PC-9 (cell line): ENCODE data around the gene OR2T10. TPM values are rescaled to one million over a fixed set of nuclear protein-coding genes. Genes with fewer than 3 reads are reported as not detected.

Experiments
- BruUV-seq: library from RNA; stranded (reverse); fragments of 400-500 nt; replicated peaks from 2 replicates; lab custom pipeline; 2021; lab: Mats Ljungman, UMichigan
- CTCF ChIA-PET: fragments of 300-600 bp; sonication (Branson Sonifier 250); formaldehyde crosslinking; loops from one replicate; lab custom pipeline; 2022; ENCODE audit warnings: antibody characterized with exemption; lab: Charles Lee
- POLR2A ChIA-PET: fragments of 300-600 bp; sonication (Branson Sonifier 250); formaldehyde crosslinking; loops from one replicate; lab custom pipeline; 2022; ENCODE audit warnings: antibody characterized with exemption; ENCODE audit not compliant: unreplicated experiment; lab: Charles Lee
- DNase-seq, 2 experiments: peaks; one replicate each; pipeline versions ENCODE4 v3.0.0 to v3.0.0-alpha.2; 2015 to 2022; ENCODE audit warnings: mixed read lengths in 1 of 2
- H2AFZ ChIP-seq: fragments of 200-600 bp; sonication (generic); 2 replicates; pipeline ENCODE4 v1.8.1; 2017; ENCODE audit warnings: antibody characterized with exemption
- H3F3A ChIP-seq: fragments of 200-600 bp; sonication (generic); 2 replicates; pipeline ENCODE4 v1.8.1; 2017; ENCODE audit warnings: antibody characterized with exemption, mild to moderate bottlenecking, low read depth; ENCODE audit not compliant: insufficient read depth
- H3K27ac ChIP-seq: fragments of 200-600 bp; sonication (generic); 2 replicates; pipeline ENCODE4 v1.6.1; 2016; ENCODE audit warnings: mixed run types
- H3K27me3 ChIP-seq: fragments of 200-600 bp; sonication (generic); 2 replicates; pipeline ENCODE4 v1.6.1; 2016; ENCODE audit warnings: low read depth, mixed run types; ENCODE audit not compliant: insufficient read depth
- H3K36me3 ChIP-seq: fragments of 200-600 bp; sonication (generic); 2 replicates; pipeline ENCODE4 v1.6.1; 2016; ENCODE audit warnings: low read depth, mixed run types
- H3K4me1 ChIP-seq: fragments of 200-600 bp; sonication (generic); replicated peaks from 2 replicates; pipeline ENCODE4 v1.6.1; 2016; ENCODE audit warnings: mixed run types; ENCODE audit not compliant: insufficient read depth
- H3K4me2 ChIP-seq: fragments of 200-600 bp; sonication (generic); 2 replicates; pipeline ENCODE4 v1.6.1; 2017; ENCODE audit warnings: mixed run types
- H3K4me3 ChIP-seq: fragments of 200-600 bp; sonication (generic); 2 replicates; pipeline ENCODE4 v1.6.1; 2016; ENCODE audit warnings: mixed run types
- H3K79me2 ChIP-seq: fragments of 200-600 bp; sonication (generic); 2 replicates; pipeline ENCODE4 v1.6.1; 2017; ENCODE audit warnings: low read depth, mixed run types
- H3K9me2 ChIP-seq: fragments of 200-600 bp; sonication (generic); 2 replicates; pipeline ENCODE4 v1.8.1; 2017; ENCODE audit warnings: mild to moderate bottlenecking; ENCODE audit not compliant: insufficient read depth
- H3K9me3 ChIP-seq: fragments of 200-600 bp; sonication (generic); 2 replicates; pipeline ENCODE4 v1.8.1; 2016; ENCODE audit warnings: low read depth; ENCODE audit not compliant: insufficient read depth
- H4K20me1 ChIP-seq: fragments of 200-600 bp; sonication (generic); 2 replicates; pipeline ENCODE4 v1.8.1; 2017; ENCODE audit not compliant: insufficient read depth
- CTCF ChIP-seq: fragments of 200-600 bp; sonication (generic); conservative IDR thresholded peaks from 2 replicates; pipeline ENCODE4 v1.6.1; 2017; ENCODE audit warnings: mixed run types, antibody characterized with exemption, mild to moderate bottlenecking, moderate library complexity
- EZH2 ChIP-seq: fragments of 200-600 bp; sonication (generic); IDR thresholded peaks from 2 replicates; pipeline ENCODE4 v1.8.0; 2017; ENCODE audit warnings: antibody characterized with exemption, low read depth
- intact Hi-C: fragments of 100-400 bp; cut with micrococcal nuclease; formaldehyde crosslinking; loops from one replicate; pipeline ENCODE4 v1.10.0; 2022; ENCODE audit not compliant: unreplicated experiment
- total RNA-seq: library from RNA; stranded (reverse); gene quantifications from 2 replicates; pipeline ENCODE4 v1.2.3, GENCODE V29; 2021

Gene OR2T10
- total RNA-seq, 1 experiment from 2014 or later: not detected

GRCh38 chr1:248618119-248618518 is 20.6 kb upstream of the OR2T10 start:
- POLR2A ChIA-PET: no interaction called here
- Histone ChIP-seq H2AFZ (no peak overlapping the region), H3K27ac (no peak overlapping the region), H3K79me2 (no peaks in the 10 kb centered on the region), H3K4me2 (no peak overlapping the region), H3K9me2 (no peaks in the 10 kb centered on the region), H3K27me3 (no peaks in the 10 kb centered on the region), H4K20me1 (no peaks in the 10 kb centered on the region), H3K4me1 (no peaks in the 10 kb centered on the region), H3F3A (no peaks in the 10 kb centered on the region), H3K36me3 (no peaks in the 10 kb centered on the region), H3K9me3 (no peaks in the 10 kb centered on the region), H3K4me3 (no peak overlapping the region)
- BruUV-seq: no TSS peak
- DNase-seq: no peak
- intact Hi-C loops: no loop called here
- TF ChIP-seq EZH2 (no peak), CTCF (no peak)
- CTCF ChIA-PET: no interaction called here

GRCh38 chr1:248613742-248614141 is 16.2 kb upstream of the OR2T10 start:
- DNase-seq: no peak
- ChIA-PET POLR2A (no interaction called here), CTCF (no interaction called here)
- no peak overlapping the region for H3K27ac ChIP-seq
- H2AFZ ChIP-seq: no peak overlapping the region
- no peak for TF ChIP-seq CTCF
- TF ChIP-seq EZH2: no peak
- no peaks in the 10 kb centered on the region for H3K4me1 ChIP-seq
- no peaks in the 10 kb centered on the region for H3K27me3 ChIP-seq
- H4K20me1 ChIP-seq: no peaks in the 10 kb centered on the region
- H3F3A ChIP-seq: no peaks in the 10 kb centered on the region
- H3K36me3 ChIP-seq: no peaks in the 10 kb centered on the region
- no peaks in the 10 kb centered on the region for H3K9me2 ChIP-seq
- no peak overlapping the region for H3K4me2 ChIP-seq
- intact Hi-C loops: no loop called here
- no peaks in the 10 kb centered on the region for H3K9me3 ChIP-seq
- BruUV-seq: no TSS peak
- H3K4me3 ChIP-seq: no peak overlapping the region
- H3K79me2 ChIP-seq: no peaks in the 10 kb centered on the region

- CTCF ChIA-PET: no interaction called here
- no peak overlapping the region for H3K4me2 ChIP-seq
- H3K79me2 ChIP-seq: no peaks in the 10 kb centered on the region
- H3F3A ChIP-seq: no peaks in the 10 kb centered on the region
- no peaks in the 10 kb centered on the region for H4K20me1 ChIP-seq
- H3K4me1 ChIP-seq: no peaks in the 10 kb centered on the region
- intact Hi-C loops: no loop called here
- H3K36me3 ChIP-seq: no peaks in the 10 kb centered on the region
- H3K4me3 ChIP-seq: no peak overlapping the region
- BruUV-seq: no TSS peak
- H2AFZ ChIP-seq: no peak overlapping the region
- POLR2A ChIA-PET: no interaction called here
- no peaks in the 10 kb centered on the region for H3K27me3 ChIP-seq
- no peak for TF ChIP-seq EZH2
- TF ChIP-seq CTCF: no peak
- H3K9me3 ChIP-seq: no peaks in the 10 kb centered on the region
- no peaks in the 10 kb centered on the region for H3K9me2 ChIP-seq
- H3K27ac ChIP-seq: no peak overlapping the region
- DNase-seq: no peak
Measured at GRCh38 chr1:248611883-248612414, 14.4 kb upstream of the OR2T10 start.
